Muscle layer of colon (tissue), 2 donors: ENCODE measurements around the gene HOXD13.
A peak's percentile ranks its signal among the peaks of the same experiment; 100 is the strongest.

ENCODE experiments used
- H3K27ac ChIP-seq: one replicate; pipeline ENCODE4 v1.7.0; 2013; ENCODE audit warnings: low read depth, mild to moderate bottlenecking, low read length, moderate library complexity
- H3K27me3 ChIP-seq, 2 donors: one replicate each; pipeline ENCODE4 v1.7.0; 2013; ENCODE audit warnings: low read length in 2 of 2, mild to moderate bottlenecking in 2 of 2; ENCODE audit not compliant: insufficient read depth in 2 of 2, control insufficient read depth in 1 of 2
- H3K36me3 ChIP-seq: one replicate; pipeline ENCODE4 v1.7.0; 2013; ENCODE audit warnings: mild to moderate bottlenecking, low read length; ENCODE audit not compliant: insufficient read depth
- H3K4me1 ChIP-seq: one replicate; pipeline ENCODE4 v1.7.0; 2013; ENCODE audit warnings: mild to moderate bottlenecking, low read length; ENCODE audit not compliant: insufficient read depth
- H3K4me3 ChIP-seq, 2 donors: one replicate each; pipeline ENCODE4 v1.7.0; 2013; ENCODE audit warnings: low read length in 2 of 2, low read depth in 1 of 2, mild to moderate bottlenecking in 1 of 2, moderate library complexity in 1 of 2
- H3K9ac ChIP-seq: one replicate; pipeline ENCODE4 v1.7.0; 2013; ENCODE audit warnings: low read length
- H3K9me3 ChIP-seq: one replicate; pipeline ENCODE4 v1.7.0; 2013; ENCODE audit warnings: mild to moderate bottlenecking, low read length
- donor health status: abdominal sarcoma.
- donor health status: Adenocarcinoma of cecum.

Gene HOXD13

DNA sequence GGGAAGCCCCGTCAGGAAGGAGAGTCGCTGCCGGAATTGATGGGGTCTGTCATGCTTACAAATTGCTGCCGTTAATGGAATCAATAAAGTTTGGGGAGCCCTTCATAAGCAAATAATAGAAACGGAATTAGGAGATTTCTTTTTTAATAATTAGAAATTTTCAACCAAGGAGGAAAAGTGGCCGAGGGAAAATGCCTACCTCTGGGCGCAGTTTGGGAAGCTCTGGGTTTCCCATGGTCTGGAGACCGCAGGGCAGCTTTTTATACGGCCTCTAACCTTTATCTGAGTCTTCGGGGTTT, 10.0 kb upstream of the HOXD13 start:
- Histone ChIP-seq H3K4me1 (peaks cover 15% of the 10 kb centered on the region), H3K9ac (no peak overlapping the region), H3K27me3 (peaks cover 94 to 95% of the 10 kb centered on the region in 2 donors), H3K4me3 (no peak overlapping the region), H3K36me3 (no peaks in the 10 kb centered on the region), H3K27ac (no peak overlapping the region), H3K9me3 (no peaks in the 10 kb centered on the region)

- H3K9ac ChIP-seq = no peak overlapping the region
- peaks cover 96 to 98% of the 10 kb centered on the region in 2 donors for H3K27me3 ChIP-seq
- H3K27ac ChIP-seq = no peak overlapping the region
- H3K4me3 ChIP-seq = no peak overlapping the region
- no peaks in the 10 kb centered on the region for H3K9me3 ChIP-seq
- H3K4me1 ChIP-seq = peaks cover 19% of the 10 kb centered on the region
- no peaks in the 10 kb centered on the region for H3K36me3 ChIP-seq
Measured at GRCh38 chr2:176082824-176083751, 9.4 kb upstream of the HOXD13 start.

GRCh38 chr2:176083796-176084261, 8.7 kb upstream of the HOXD13 start, which contains the start of gene EVX2:
Gene EVX2, minus strand, starts transcription at chr2:176083962. Its CDS starts 186 bp downstream, at chr2:176083776.
- no peak within 1 kb of the TSS for H3K4me3 ChIP-seq
- no peaks in the 10 kb centered on the region for H3K36me3 ChIP-seq
- no peak within 1 kb of the TSS for H3K27ac ChIP-seq
- no peaks in the 10 kb centered on the region for H3K9me3 ChIP-seq
- no peak within 1 kb of the TSS for H3K9ac ChIP-seq
- H3K4me1 ChIP-seq = peaks cover 24% of the 10 kb centered on the region
- peaks cover 96 to 98% of the 10 kb centered on the region in 2 donors for H3K27me3 ChIP-seq

DNA sequence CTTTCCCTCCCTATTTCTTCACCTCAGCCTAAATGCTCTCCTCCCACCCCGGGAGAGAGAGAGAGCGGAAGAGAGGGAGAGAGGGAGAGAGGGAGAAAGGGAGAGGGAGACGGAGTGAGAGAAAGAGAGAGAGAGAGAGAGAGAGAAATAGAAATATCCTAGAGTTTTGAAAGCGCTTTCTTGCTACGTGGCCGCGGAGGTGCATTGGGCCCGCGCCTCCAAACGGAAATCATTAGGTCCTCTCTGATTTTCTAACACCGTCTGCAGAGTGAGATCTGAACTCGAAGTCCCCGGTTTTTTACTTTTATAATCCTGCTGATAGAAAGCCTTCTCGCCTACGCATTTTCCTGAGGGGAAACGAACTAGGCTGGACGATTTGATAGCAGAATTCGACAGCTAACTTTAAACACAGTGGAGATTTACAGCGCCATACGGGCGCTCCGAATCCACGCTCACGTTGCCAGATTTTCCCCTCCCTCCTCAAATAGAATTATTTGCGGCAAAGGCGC, 7.9 kb upstream of the HOXD13 start:
- no peak overlapping the region for H3K4me3 ChIP-seq
- H3K4me1 ChIP-seq = peaks cover 24% of the 10 kb centered on the region
- peaks cover 96 to 98% of the 10 kb centered on the region in 2 donors for H3K27me3 ChIP-seq
- H3K27ac ChIP-seq = no peak overlapping the region
- H3K9ac ChIP-seq = no peak overlapping the region
- H3K9me3 ChIP-seq = no peaks in the 10 kb centered on the region
- H3K36me3 ChIP-seq = no peaks in the 10 kb centered on the region

DNA sequence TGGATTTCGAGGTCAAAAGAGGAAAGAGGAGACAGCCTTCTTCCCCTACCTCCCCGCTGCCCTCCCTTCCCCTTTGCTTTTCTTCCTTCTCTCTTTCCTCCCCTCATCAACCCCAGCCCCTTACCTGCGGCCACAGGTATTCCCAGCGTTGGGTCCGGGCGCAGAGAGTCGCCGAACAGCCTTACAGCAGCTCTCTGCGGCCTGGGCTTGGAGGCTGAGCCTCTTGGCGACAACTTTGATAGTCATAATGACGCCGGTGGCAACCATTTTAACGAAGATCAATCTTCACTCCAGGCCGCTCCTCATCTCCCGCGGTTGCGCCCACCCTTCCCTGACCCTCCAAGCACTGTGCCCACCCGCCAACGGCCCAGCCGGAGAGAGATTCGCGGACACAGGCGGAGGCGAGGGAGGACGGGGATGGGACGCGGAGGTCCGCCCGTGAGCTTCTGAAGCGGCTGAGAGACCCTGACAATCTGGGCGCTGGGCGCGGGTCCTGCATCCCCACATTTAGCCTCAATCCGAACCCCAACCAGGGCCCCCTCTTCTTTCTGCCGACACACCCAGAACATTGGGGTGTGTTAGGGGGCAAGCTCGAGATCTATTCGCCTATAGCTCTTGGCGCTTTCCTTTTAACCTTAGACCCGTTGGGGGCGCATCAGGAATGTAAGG, 7.3 kb upstream of the HOXD13 start:
- no peak overlapping the region for H3K9ac ChIP-seq
- peaks cover 24% of the 10 kb centered on the region for H3K4me1 ChIP-seq
- H3K36me3 ChIP-seq = no peaks in the 10 kb centered on the region
- H3K9me3 ChIP-seq = no peaks in the 10 kb centered on the region
- H3K27ac ChIP-seq = no peak overlapping the region
- H3K27me3 ChIP-seq = peaks cover 99 to 100% of the 10 kb centered on the region in 2 donors
- H3K4me3 ChIP-seq = no peak overlapping the region

- Histone ChIP-seq H3K4me1 (peaks cover 24% of the 10 kb centered on the region), H3K4me3 (no peak overlapping the region), H3K36me3 (no peaks in the 10 kb centered on the region), H3K9me3 (no peaks in the 10 kb centered on the region), H3K9ac (no peak overlapping the region), H3K27ac (no peak overlapping the region), H3K27me3 (peaks cover 98 to 100% of the 10 kb centered on the region in 2 donors)
Measured at GRCh38 chr2:176085861-176086771, 6.4 kb upstream of the HOXD13 start.

DNA sequence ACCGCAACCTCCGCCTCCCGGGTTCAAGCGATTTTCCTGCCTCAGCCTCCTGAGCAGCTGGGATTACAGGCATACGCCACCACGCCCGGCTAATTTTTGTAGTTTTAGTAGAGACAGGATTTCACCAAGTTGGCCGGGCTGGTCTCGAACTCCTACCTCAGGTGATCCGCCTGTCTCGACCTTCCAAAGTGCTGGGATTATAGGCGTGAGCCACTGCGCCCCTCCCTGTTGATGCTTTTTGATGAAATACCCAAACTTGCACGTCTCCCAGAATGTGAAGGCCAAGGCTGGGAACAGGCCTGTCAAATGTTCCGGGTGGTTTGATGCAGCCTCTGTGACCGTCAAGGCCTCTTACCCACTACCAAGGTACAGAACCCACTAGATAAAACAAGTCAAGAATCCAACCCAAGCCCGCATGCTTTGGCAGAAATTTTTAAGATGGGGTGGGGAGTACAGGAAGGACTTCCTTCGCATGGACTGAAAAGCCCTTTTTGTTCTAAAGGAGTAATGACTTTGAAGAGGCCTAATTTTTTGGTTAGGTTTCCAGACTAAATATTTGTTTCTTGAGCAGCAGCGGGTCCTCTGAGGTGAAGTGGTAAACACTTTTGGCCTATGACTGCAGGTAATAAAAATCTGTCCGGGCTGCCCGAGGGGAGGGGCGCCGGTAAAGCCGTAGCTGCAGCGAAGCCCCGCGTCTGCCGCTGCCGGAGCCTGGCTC, 5.0 kb upstream of the HOXD13 start:
- no peaks in the 10 kb centered on the region for H3K9me3 ChIP-seq
- H3K36me3 ChIP-seq = no peaks in the 10 kb centered on the region
- H3K9ac ChIP-seq = no peak overlapping the region
- H3K4me3 ChIP-seq = peak overlapping the region in 1 of 2 donors; percentile 42
- no peak overlapping the region for H3K27ac ChIP-seq
- peaks cover 24% of the 10 kb centered on the region for H3K4me1 ChIP-seq
- peaks cover 91 to 100% of the 10 kb centered on the region in 2 donors for H3K27me3 ChIP-seq

GRCh38 chr2:176088048-176088936, 4.2 kb upstream of the HOXD13 start:
- peaks cover 22% of the 10 kb centered on the region for H3K4me1 ChIP-seq
- peak overlapping the region; percentile 2 to 42 for H3K4me3 ChIP-seq
- no peak overlapping the region for H3K27ac ChIP-seq
- H3K9me3 ChIP-seq = no peaks in the 10 kb centered on the region
- no peak overlapping the region for H3K9ac ChIP-seq
- H3K27me3 ChIP-seq = peaks cover 85 to 99% of the 10 kb centered on the region in 2 donors
- H3K36me3 ChIP-seq = no peaks in the 10 kb centered on the region

DNA sequence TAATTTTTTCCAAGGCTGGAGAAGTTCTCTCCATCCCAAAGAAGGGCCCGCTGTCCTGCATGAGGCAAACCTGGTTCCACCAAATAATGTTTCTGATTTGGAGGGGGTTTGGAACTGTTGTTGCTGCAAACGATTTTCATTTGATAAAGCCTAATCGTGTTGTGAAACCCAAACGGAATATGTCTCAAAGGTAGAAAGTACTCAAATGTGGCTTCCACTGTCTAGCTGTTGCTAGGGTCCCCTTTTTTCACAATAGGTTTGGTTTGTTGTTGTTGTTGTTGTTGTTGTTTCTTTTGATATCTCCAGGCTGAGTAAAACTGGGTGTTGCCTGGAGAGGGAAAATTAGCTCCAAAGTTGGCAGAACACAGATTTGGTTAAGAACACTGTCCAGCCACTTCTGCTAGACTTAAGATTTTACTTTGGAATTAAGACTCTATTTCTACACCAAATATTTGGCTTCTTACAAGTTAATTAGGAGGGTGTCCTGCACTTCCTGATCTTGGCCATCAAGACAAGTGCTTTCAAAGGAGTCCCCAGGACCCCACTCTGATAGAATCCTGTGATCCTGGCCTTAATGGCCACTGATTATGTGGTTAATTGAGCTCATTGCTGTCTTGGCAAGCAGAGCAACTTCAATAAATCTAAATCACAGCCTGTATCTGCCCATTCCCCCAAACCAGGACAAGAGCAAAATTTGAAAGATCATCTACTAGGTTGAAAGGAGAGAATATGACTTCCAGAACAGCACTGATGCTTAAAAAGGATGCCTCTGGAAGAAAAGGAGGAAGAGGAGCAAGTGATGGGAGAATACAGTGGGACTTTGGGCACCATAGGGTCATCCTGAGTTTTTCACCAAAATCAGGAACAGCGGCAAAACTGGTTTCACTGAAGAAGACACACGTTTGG, 3.3 kb upstream of the HOXD13 start:
- Histone ChIP-seq H3K4me3 (no peak overlapping the region), H3K9me3 (peaks cover 3% of the 10 kb centered on the region), H3K27me3 (peaks cover 85 to 99% of the 10 kb centered on the region in 2 donors), H3K9ac (no peak overlapping the region), H3K36me3 (no peaks in the 10 kb centered on the region), H3K4me1 (peaks cover 27% of the 10 kb centered on the region), H3K27ac (no peak overlapping the region)
